Measurements from ENCODE around the gene GFOD1. TPM values are rescaled to one million over a fixed set of nuclear protein-coding genes. Genes with fewer than 3 reads are reported as not detected.

The GFOD1 gene
- total RNA-seq, 1 donor from 2014 or later, result 33.7 TPM

DNA sequence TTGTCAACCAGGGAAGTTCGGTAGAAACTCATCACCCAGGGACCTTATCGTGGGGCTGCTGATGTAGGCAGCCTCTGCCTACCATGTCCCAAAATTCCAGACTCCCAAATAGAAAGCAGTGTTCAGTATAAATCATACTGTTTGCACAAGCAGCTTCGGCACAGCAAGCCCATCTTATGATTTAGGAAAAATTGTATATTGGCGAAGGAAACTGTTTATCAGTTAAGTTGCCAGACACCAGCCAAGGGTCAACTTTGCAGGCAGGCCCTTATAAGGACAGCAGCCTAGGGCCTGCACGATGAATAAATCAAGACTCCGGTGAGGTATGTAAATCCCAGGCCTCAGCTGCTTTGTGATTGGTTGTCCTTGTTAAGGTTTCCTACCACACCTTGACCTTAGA lies 36.8 kb downstream of the GFOD1 start:
- no peak for DNase-seq

DNA sequence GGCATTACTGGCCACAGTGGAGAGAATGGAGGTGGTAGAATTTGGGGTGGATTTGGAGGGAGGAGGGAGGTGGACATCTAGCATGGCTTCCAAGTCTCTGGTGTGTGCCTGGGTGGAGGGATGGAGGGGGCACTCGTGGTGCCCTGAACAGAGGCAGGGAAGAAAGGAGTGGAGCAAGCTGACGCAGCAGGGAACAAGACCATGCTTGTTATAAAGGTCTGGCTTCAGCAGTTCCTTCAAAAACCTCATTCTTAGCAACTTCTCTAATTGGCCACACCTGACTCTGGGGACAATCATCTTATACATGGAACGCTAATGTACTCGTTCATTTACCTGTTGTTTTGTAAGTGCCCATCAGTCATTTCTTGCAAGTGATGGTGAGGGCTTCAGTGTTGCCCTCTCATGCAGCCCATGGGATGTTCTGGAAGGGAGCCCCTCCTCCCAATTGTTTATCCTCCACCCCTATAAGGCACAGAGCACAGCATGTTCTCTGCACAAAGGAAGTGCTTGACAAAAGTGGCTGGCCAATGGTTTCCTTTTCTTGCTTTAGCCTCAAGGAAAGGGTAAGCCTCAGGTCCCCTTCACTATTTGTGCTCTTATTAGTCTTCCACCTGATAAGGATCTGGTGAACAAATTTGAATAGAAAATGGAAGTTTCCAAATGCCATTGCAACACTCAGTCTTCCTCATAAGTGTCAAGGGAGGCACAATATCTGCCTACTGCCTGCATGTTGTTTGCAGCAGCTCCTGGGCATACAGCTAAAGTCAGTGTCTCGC lies 39.3 kb downstream of the GFOD1 start:
- peaks cover 5% of the 10 kb centered on the region for H3K36me3 ChIP-seq
- TF ChIP-seq, protein P1, sequence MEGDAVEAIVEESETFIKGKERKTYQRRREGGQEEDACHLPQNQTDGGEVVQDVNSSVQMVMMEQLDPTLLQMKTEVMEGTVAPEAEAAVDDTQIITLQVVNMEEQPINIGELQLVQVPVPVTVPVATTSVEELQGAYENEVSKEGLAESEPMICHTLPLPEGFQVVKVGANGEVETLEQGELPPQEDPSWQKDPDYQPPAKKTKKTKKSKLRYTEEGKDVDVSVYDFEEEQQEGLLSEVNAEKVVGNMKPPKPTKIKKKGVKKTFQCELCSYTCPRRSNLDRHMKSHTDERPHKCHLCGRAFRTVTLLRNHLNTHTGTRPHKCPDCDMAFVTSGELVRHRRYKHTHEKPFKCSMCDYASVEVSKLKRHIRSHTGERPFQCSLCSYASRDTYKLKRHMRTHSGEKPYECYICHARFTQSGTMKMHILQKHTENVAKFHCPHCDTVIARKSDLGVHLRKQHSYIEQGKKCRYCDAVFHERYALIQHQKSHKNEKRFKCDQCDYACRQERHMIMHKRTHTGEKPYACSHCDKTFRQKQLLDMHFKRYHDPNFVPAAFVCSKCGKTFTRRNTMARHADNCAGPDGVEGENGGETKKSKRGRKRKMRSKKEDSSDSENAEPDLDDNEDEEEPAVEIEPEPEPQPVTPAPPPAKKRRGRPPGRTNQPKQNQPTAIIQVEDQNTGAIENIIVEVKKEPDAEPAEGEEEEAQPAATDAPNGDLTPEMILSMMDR (IDR thresholded peaks at IDR 0.05), result no peak
- intact Hi-C loops (cut with DNase I), result no loop called here
- no peaks in the 10 kb centered on the region for H3K9me3 ChIP-seq
- no peaks in the 10 kb centered on the region for H3K27me3 ChIP-seq
- H3K27ac ChIP-seq, result peak overlapping the region; percentile 71
- H3K4me1 ChIP-seq, result peaks cover 55% of the 10 kb centered on the region
- DNase-seq, result no peak
- no peak overlapping the region for H3K4me3 ChIP-seq
- ATAC-seq, result peak; percentile 87

More for the DNA sequence above, 36.8 kb downstream of the GFOD1 start:
- TF ChIP-seq, protein P1 (IDR thresholded peaks at IDR 0.05), result no peak
- no peak for ATAC-seq
- Histone ChIP-seq H3K4me3 (no peak overlapping the region), H3K36me3 (peaks cover 5% of the 10 kb centered on the region), H3K9me3 (no peaks in the 10 kb centered on the region), H3K27ac (no peak overlapping the region), H3K4me1 (peaks cover 62% of the 10 kb centered on the region), H3K27me3 (no peaks in the 10 kb centered on the region)
- intact Hi-C loops (cut with DNase I), result no loop called here

DNA sequence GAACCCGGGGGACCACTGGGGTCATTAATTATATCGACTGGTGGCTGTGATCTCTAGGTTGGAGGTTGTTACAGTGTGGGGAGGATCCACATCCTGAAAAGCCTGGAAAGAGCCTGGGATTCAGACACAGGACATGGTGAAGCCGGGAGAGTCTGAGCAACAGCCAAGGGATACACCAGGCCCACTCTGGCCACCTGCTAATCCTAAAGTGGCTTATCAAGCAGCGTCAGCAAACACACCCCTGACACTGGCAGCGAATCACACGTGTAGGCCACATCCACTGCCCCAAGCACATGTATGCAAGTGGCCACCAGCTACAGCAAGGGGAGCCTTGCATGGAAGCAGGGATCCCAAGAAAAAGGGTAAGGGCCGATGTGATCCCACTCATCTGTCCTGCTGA lies 41.0 kb downstream of the GFOD1 start:
- H3K27me3 ChIP-seq, result no peaks in the 10 kb centered on the region
- intact Hi-C loops (cut with DNase I), result no loop called here
- no peak for DNase-seq
- no peaks in the 10 kb centered on the region for H3K9me3 ChIP-seq
- H3K4me3 ChIP-seq, result no peak overlapping the region
- no peak for ATAC-seq
- H3K27ac ChIP-seq, result peak overlapping the region; percentile 60
- TF ChIP-seq, protein P1 (IDR thresholded peaks at IDR 0.05), result no peak
- peaks cover 3% of the 10 kb centered on the region for H3K36me3 ChIP-seq
- peaks cover 56% of the 10 kb centered on the region for H3K4me1 ChIP-seq

DNA sequence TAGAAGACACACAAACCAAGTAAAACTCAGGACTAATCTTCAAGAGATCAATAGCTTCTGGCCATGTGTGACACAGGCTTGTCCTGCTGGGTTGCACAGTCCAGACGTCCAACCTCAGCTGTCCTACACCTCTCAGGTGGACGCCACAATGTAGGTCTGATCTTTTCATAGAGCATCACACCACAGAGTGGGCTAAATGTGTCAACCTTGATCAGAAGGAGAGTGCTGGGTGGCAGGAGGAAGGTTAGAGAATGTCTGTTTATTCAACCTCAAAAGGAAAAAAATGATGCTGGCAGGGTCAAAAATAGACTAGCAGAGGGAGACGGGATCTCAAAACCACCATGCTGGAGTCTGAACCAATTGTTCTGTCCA lies 41.7 kb downstream of the GFOD1 start:
- TF ChIP-seq, protein P1 (IDR thresholded peaks at IDR 0.05), result no peak
- no peaks in the 10 kb centered on the region for H3K9me3 ChIP-seq
- peak overlapping the region; percentile 60 for H3K27ac ChIP-seq
- no peak for ATAC-seq
- no peak overlapping the region for H3K4me3 ChIP-seq
- peaks cover 63% of the 10 kb centered on the region for H3K4me1 ChIP-seq
- no peak for DNase-seq
- intact Hi-C loops (cut with DNase I), result no loop called here
- H3K36me3 ChIP-seq, result no peaks in the 10 kb centered on the region
- H3K27me3 ChIP-seq, result no peaks in the 10 kb centered on the region

DNA sequence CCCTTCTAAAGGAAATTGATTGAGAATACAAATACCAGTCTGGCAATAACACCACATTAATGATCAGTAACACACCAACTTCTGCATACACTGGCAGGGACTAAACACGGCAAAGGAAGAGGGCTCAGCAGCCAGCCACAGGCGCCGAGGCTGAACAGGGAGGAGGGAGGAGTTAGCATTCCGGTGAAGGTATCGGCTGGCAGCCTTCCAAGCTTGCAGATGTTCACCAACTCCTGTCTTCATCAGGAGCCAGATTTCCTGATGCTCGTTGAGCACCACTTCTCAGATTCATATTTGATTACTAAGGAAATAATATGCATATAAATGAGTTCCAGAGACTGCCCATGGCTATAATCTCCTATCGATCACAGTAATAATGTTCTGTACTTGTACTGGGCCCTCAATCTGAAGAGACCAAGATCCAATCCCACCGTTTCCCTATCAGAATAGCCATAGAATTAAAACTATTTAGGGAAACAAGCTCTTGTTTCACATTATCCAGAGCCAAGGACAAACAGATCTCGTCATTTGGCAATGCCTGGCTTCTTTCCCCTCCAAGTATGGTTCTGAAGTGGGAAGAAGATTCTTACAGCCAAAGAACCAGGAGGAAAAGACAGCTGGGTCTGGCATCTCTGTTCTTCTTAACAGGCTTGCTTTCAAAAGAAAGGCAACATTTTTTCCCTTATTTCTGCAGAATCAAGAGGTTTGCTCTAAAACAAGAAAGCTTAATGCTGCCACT lies 42.2 kb downstream of the GFOD1 start:
- ATAC-seq (peak; percentile 13), DNase-seq (no peak)
- H3K4me3 ChIP-seq, result no peak overlapping the region
- peak overlapping the region; percentile 60 for H3K27ac ChIP-seq
- TF ChIP-seq, protein P1 (IDR thresholded peaks at IDR 0.05), result no peak
- intact Hi-C loops (cut with DNase I), result no loop called here
- H3K9me3 ChIP-seq, result no peaks in the 10 kb centered on the region
- H3K27me3 ChIP-seq, result no peaks in the 10 kb centered on the region
- H3K4me1 ChIP-seq, result peaks cover 62% of the 10 kb centered on the region
- no peaks in the 10 kb centered on the region for H3K36me3 ChIP-seq

Data from upper lobe of right lung (tissue), 1 donor.